ENCODE results near the gene RNF40.

RNF40 gene

DNA sequence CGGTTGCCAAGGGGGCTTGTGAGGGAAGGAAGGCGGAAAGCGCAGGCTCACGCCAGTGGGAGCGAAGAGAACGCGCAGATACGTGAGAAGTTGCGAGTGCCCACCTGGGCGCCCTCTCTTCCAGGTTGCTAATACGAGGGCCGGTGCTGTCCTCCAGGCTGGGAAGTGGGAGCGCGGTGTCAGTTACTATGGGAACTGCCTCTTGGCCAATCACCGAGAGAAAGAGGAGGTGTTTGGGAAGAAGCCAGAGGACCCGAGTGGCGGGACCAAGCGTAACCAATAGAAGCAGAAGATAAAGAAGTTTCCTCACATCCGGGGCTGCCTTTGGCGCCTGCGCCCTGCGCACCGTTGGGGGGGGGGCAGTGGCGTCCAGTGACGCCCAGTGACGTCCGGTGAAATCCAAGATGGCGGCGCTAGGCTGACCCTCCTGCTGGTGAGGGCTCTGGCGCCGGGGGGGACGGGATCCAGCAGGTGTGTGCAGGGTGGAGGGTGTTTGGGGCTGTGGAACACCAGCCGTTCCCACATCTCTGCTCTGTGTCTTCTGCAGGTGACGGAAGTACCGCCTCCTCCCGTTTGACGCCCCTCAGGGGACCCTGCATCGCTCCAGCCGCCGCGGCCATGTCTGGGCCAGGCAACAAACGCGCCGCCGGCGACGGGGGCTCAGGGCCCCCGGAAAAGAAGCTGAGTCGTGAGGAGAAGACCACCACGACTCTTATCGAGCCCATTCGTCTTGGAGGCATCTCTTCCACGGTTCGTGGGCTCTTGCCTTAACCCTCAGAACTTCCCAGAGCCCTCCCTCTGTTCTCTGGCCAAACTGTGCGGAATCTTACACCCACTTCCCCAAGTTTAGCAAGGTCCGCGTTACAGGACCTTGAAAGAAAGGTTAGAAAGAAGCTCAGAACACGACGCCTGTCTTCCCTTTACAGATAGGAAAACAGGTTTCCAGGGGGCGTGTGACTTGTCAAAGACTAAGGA lies at the start of gene RNF40, which contains the start of gene CFAP119:
RNF40 (plus strand) TSS at position 395 of the 975 bp plus-strand sequence; CDS start at position 619, 224 bp downstream.
CFAP119 (minus strand) TSS at position 135 of the 975 bp plus-strand sequence. CDS start 314 bp downstream, outside the sequence.
- DNase-seq (ENCODE audit: low read depth in 2 of 2), result peak; percentile 78 to 80

GRCh38 chr16:30715750-30716445 lies 46.2 kb upstream of the RNF40 start:
- DNase-seq (ENCODE audit: low read depth in 2 of 2), result peak in 1 of 2 donors; percentile 15

- no peak for DNase-seq (ENCODE audit: low read depth in 2 of 2)
These were observed 42.0 kb upstream of the RNF40 start for GRCh38 chr16:30720086-30720485.

DNA sequence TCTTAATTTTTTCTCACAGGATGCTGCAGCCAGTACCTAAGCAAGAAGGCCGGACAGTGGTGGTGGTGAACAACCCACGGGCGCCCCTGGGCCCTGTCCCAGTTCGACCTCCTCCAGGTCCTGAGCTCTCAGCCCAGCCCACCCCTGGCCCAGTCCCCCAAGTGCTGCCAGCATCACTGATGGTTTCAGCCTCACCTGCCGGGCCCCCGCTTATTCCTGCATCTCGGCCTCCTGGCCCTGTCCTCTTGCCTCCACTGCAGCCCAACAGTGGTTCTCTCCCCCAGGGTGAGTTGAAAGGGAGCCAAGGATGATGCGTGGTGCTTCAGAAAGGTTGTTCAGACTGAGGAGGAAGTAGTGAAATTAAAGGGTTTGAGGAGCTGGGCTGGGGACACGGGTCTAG lies 41.4 kb upstream of the RNF40 start:
- no peak for DNase-seq (ENCODE audit: low read depth in 2 of 2)

GRCh38 chr16:30721167-30721566 lies 41.0 kb upstream of the RNF40 start:
- DNase-seq (ENCODE audit: low read depth in 2 of 2), result no peak

DNA sequence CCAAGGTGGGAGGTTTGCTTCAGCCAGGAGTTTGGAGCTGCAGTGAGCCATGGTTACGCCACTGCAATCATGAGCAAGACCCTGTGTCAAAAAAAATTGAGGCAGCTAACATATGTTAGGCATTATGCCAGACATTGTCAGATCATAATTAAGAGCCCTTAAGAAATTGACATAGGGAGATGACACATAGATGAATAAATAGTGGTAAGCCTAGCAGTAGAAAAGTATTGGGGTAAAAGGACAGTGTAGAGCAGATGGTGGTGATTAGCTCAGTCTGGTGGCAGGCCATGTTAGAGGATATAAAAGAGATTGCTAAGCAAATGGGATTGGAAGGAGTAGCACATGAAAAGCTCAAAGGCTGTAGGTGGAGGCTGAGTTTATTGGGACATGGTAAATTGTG lies 40.5 kb upstream of the RNF40 start:
- DNase-seq (ENCODE audit: low read depth in 2 of 2), result no peak

DNA sequence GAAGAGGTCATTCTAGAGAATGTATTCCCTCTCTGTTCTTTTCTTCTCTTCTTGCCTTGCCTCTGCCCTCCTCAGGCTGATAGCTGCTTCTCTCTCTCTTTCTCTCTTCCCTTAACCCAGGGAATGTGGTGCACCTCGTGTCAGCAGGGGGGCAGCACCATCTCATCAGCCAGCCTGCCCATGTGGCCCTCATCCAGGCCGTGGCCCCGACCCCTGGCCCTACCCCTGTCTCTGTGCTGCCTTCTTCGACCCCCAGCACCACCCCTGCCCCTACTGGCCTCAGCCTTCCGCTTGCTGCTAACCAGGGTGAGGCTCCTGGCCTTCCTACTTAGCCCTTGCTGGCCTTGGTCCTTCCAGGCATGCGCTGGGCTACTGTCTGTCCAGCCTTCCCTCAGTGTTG lies 39.7 kb upstream of the RNF40 start:
- no peak for DNase-seq (ENCODE audit: low read depth in 2 of 2)

GRCh38 chr16:30722916-30723315 lies 39.2 kb upstream of the RNF40 start:
- no peak for DNase-seq (ENCODE audit: low read depth in 2 of 2)

GRCh38 chr16:30723725-30724355 lies 38.3 kb upstream of the RNF40 start:
- no peak for DNase-seq (ENCODE audit: low read depth in 2 of 2)

- DNase-seq (ENCODE audit: low read depth in 2 of 2), result no peak
These were observed 37.3 kb upstream of the RNF40 start for GRCh38 chr16:30724641-30725417.

- DNase-seq (ENCODE audit: low read depth in 2 of 2), result no peak
These were observed 36.7 kb upstream of the RNF40 start for GRCh38 chr16:30725418-30725792.

GRCh38 chr16:30728321-30728720 lies 33.8 kb upstream of the RNF40 start:
- no peak for DNase-seq (ENCODE audit: low read depth in 2 of 2)

- no peak for DNase-seq (ENCODE audit: low read depth in 2 of 2)
These were observed 33.0 kb upstream of the RNF40 start for GRCh38 chr16:30728899-30729672.

GRCh38 chr16:30731411-30731810 lies 30.7 kb upstream of the RNF40 start:
- no peak for DNase-seq (ENCODE audit: low read depth in 2 of 2)

DNA sequence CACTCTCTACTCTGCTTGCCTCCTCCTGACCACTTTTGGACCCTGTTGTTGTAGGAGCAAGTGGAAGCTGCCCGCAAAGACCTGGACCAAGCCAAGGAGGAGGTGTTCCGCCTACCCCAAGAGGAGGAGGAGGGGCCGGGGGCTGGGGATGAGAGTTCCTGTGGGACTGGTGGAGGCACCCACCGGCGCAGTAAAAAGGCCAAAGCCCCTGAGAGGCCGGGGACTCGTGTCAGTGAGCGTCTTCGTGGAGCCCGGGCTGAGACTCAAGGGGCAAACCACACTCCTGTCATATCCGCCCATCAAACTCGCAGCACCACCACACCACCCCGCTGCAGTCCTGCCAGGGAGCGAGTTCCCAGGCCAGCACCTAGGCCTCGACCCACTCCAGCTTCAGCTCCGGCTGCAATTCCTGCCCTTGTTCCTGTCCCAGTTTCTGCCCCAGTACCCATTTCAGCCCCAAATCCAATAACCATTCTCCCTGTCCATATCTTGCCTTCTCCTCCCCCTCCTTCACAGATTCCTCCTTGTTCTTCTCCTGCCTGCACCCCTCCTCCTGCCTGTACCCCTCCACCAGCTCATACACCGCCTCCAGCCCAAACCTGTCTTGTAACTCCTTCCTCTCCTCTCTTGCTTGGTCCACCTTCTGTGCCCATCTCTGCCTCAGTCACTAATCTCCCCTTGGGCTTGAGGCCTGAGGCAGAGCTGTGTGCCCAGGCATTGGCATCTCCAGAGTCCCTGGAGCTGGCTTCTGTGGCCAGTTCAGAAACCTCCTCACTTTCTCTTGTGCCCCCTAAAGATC lies 24.9 kb upstream of the RNF40 start:
- no peak for DNase-seq (ENCODE audit: low read depth in 2 of 2)

DNA sequence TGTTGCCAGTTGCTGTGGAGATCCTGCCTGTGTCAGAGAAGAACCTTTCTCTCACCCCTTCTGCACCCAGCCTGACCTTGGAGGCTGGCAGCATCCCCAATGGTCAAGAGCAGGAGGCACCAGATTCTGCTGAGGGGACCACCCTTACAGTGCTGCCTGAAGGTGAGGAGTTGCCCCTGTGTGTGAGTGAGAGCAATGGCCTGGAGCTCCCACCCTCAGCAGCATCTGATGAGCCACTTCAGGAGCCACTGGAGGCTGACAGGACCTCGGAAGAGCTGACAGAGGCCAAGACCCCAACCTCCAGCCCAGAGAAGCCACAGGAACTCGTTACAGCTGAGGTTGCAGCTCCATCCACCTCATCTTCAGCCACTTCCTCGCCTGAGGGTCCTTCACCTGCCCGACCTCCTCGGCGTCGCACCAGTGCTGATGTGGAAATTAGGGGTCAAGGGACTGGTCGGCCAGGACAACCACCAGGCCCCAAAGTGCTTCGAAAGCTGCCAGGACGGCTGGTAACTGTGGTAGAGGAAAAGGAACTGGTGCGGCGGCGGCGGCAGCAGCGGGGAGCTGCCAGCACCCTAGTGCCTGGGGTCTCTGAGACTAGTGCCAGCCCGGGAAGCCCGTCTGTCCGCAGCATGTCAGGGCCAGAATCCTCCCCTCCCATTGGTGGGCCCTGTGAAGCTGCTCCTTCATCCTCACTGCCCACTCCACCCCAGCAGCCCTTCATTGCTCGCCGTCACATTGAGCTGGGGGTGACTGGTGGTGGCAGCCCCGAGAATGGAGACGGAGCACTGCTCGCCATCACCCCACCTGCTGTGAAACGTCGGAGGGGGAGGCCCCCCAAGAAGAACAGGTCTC lies 24.1 kb upstream of the RNF40 start:
- DNase-seq (ENCODE audit: low read depth in 2 of 2), result no peak

DNA sequence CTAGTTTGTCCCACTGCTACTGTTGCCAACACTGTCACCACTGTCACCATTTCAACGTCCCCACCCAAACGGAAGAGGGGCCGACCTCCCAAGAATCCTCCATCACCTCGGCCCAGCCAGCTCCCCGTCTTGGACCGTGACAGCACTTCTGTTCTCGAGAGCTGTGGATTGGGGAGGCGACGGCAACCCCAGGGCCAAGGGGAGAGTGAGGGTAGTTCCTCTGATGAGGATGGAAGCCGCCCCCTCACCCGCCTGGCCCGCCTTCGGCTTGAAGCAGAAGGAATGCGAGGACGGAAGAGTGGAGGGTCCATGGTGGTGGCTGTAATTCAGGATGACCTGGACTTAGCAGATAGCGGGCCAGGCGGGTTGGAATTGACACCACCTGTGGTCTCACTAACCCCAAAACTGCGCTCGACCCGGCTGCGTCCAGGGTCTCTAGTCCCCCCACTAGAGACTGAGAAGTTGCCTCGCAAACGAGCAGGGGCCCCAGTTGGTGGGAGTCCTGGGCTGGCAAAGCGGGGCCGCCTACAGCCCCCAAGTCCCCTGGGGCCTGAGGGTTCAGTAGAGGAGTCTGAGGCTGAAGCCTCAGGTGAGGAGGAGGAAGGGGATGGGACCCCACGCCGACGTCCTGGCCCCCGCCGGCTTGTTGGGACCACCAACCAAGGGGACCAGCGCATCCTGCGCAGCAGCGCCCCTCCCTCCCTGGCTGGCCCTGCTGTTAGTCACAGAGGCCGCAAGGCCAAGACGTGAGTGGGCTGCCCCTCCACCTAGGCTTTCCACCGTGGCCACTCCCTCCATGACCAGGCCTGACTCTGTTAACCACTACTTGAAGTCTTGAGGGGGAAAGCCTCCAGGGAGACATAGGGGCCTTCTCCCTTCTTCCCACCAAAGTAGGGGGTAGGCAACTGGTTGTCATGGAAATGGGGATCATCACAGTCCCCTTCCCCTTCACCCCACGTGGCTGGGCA lies 22.9 kb upstream of the RNF40 start:
- no peak for DNase-seq (ENCODE audit: low read depth in 2 of 2)
